ENCODE measurements around the gene NEURL1. TPM values are rescaled to one million over a fixed set of nuclear protein-coding genes. Genes with fewer than 3 reads are reported as not detected.

NEURL1 gene
- polyA plus RNA-seq, 3 donors, result 3.0 to 17.2 (median 3.3) TPM

DNA sequence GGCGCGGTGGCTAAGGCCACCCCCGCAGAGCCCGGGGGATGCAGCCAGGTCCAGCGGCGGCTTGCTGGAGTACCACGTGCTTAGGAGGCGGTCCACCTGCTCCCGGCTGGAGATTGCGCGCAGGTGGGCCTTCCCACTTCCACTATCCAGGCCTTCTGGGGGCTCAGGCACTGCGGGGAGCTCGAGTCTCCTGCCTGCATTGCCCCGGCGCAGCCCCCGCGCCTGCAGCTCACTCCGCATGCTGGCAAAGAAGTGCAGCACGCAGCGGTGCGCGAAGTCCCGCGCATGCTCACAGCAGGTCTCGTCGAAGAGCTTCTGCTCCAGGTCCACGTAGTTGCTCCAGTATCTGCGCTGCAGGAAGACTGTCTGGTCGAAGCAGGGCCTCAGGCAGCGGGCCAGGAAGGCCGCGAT, 20.2 kb upstream of the NEURL1 start:
- no peaks in the 10 kb centered on the region for H3K27me3 ChIP-seq (ENCODE audit: control insufficient read depth in 2 of 2, insufficient read depth in 2 of 2, low read length in 2 of 2)
- H3K79me2 ChIP-seq (ENCODE audit: insufficient read depth, low read length), result no peaks in the 10 kb centered on the region
- H3K27ac ChIP-seq (ENCODE audit: low read depth in 1 of 2, low read length in 2 of 2), result peak overlapping the region; percentile 90
- no peak overlapping the region for H3K4me2 ChIP-seq (replicated peaks; ENCODE audit: extremely low read depth, low read length, poor library complexity, severe bottlenecking)
- no peaks in the 10 kb centered on the region for H4K20me1 ChIP-seq (ENCODE audit: insufficient read depth, low read length)
- H3K27ac Mint-ChIP-seq, result peak overlapping the region in 2 of 7 donors; percentile 32 to 53
- intact Hi-C loops (cut with micrococcal nuclease), result no loop called here
- H3K9me3 ChIP-seq (replicated peaks in 1 of 2; ENCODE audit: control insufficient read depth in 1 of 2, insufficient read depth in 1 of 2, low read length in 2 of 2), result no peaks in the 10 kb centered on the region
- peaks cover 58 to 63% of the 10 kb centered on the region in 2 donors for H3K4me1 ChIP-seq (ENCODE audit: control insufficient read depth in 1 of 2, insufficient read depth in 2 of 2, low read length in 2 of 2)
- H3K36me3 Mint-ChIP-seq, result peaks cover 0 to 5% of the 10 kb centered on the region in 2 donors
- no peak overlapping the region for H3K4me3 Mint-ChIP-seq
- TF ChIP-seq, protein P1, sequence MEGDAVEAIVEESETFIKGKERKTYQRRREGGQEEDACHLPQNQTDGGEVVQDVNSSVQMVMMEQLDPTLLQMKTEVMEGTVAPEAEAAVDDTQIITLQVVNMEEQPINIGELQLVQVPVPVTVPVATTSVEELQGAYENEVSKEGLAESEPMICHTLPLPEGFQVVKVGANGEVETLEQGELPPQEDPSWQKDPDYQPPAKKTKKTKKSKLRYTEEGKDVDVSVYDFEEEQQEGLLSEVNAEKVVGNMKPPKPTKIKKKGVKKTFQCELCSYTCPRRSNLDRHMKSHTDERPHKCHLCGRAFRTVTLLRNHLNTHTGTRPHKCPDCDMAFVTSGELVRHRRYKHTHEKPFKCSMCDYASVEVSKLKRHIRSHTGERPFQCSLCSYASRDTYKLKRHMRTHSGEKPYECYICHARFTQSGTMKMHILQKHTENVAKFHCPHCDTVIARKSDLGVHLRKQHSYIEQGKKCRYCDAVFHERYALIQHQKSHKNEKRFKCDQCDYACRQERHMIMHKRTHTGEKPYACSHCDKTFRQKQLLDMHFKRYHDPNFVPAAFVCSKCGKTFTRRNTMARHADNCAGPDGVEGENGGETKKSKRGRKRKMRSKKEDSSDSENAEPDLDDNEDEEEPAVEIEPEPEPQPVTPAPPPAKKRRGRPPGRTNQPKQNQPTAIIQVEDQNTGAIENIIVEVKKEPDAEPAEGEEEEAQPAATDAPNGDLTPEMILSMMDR (IDR thresholded peaks at IDR 0.05), result no peak
- no peaks in the 10 kb centered on the region for H3K36me3 ChIP-seq (replicated peaks in 1 of 2; ENCODE audit: control insufficient read depth in 1 of 2, insufficient read depth in 2 of 2, low read length in 2 of 2)
- WGBS (ENCODE audit: insufficient coverage), result 96% methylated on average over 30 of the region's 32 CpGs
- H3K9ac ChIP-seq (ENCODE audit: insufficient read depth, low read length, poor library complexity, severe bottlenecking), result no peak overlapping the region
- H3K4me3 ChIP-seq (replicated peaks in 1 of 3; ENCODE audit: low read depth in 2 of 3, low read length in 3 of 3), result no peak overlapping the region
- H3K9me3 Mint-ChIP-seq, result peaks cover 0 to 9% (median 3%) of the 10 kb centered on the region in 7 donors
- no peak overlapping the region for H2AFZ ChIP-seq (ENCODE audit: insufficient read depth, low read depth, low read length, poor library complexity, severe bottlenecking)
- H3K27me3 Mint-ChIP-seq (ENCODE audit: low read depth in 3 of 3), result peaks cover 0 to 8% (median 0%) of the 10 kb centered on the region in 3 donors
- DNase-seq, result no peak
- H3K4me1 Mint-ChIP-seq, result peaks cover 50% of the 10 kb centered on the region

DNA sequence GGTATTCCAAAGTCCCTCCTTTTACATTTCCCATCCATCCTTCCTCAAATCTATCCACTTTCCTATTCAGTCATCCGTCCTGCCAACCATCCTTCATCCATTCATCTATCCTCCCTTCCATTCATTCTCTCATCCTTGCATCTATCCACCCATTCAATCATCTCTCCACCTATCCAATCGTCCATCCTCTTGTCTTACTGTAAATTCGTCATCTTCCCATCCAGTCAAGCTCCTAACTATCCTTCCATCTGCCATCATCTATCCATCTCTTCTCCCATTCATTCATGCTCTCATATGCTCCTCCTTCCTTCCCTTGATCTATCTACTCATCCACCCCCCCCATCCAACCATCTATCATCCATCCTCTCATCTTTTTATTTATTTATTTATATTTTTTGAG, 19.4 kb upstream of the NEURL1 start:
- no peak overlapping the region for H2AFZ ChIP-seq (ENCODE audit: insufficient read depth, low read depth, low read length, poor library complexity, severe bottlenecking)
- Mint-ChIP-seq H3K27ac (peak overlapping the region in 1 of 7 donors; percentile 3), H3K9me3 (peaks cover 0 to 9% (median 3%) of the 10 kb centered on the region in 7 donors), H3K4me1 (peaks cover 42% of the 10 kb centered on the region), H3K27me3 (ENCODE audit: low read depth in 3 of 3) (peaks cover 0 to 8% (median 0%) of the 10 kb centered on the region in 3 donors), H3K36me3 (peaks cover 0 to 5% of the 10 kb centered on the region in 2 donors), H3K4me3 (no peak overlapping the region)
- TF ChIP-seq, protein P1 (IDR thresholded peaks at IDR 0.05), result no peak
- no peak overlapping the region for H3K9ac ChIP-seq (ENCODE audit: insufficient read depth, low read length, poor library complexity, severe bottlenecking)
- no peak for DNase-seq
- H3K9me3 ChIP-seq (replicated peaks in 1 of 2; ENCODE audit: control insufficient read depth in 1 of 2, insufficient read depth in 1 of 2, low read length in 2 of 2), result no peaks in the 10 kb centered on the region
- no peak overlapping the region for H3K4me3 ChIP-seq (replicated peaks in 1 of 3; ENCODE audit: low read depth in 2 of 3, low read length in 3 of 3)
- intact Hi-C loops (cut with micrococcal nuclease), result no loop called here
- H3K36me3 ChIP-seq (replicated peaks in 1 of 2; ENCODE audit: control insufficient read depth in 1 of 2, insufficient read depth in 2 of 2, low read length in 2 of 2), result no peaks in the 10 kb centered on the region
- H3K4me2 ChIP-seq (replicated peaks; ENCODE audit: extremely low read depth, low read length, poor library complexity, severe bottlenecking), result no peak overlapping the region
- no peak overlapping the region for H3K27ac ChIP-seq (ENCODE audit: low read depth in 1 of 2, low read length in 2 of 2)
- H4K20me1 ChIP-seq (ENCODE audit: insufficient read depth, low read length), result no peaks in the 10 kb centered on the region
- no peaks in the 10 kb centered on the region for H3K79me2 ChIP-seq (ENCODE audit: insufficient read depth, low read length)
- peaks cover 51 to 59% of the 10 kb centered on the region in 2 donors for H3K4me1 ChIP-seq (ENCODE audit: control insufficient read depth in 1 of 2, insufficient read depth in 2 of 2, low read length in 2 of 2)
- H3K27me3 ChIP-seq (ENCODE audit: control insufficient read depth in 2 of 2, insufficient read depth in 2 of 2, low read length in 2 of 2), result no peaks in the 10 kb centered on the region
- 98% methylated on average over 3 of the region's 3 CpGs for WGBS (ENCODE audit: insufficient coverage)
